WTC11 (cell line): ENCODE measurements around the gene DGLUCY. TPM values are rescaled to one million over a fixed set of nuclear protein-coding genes. Genes with fewer than 3 reads are reported as not detected.

Source experiments
- ATAC-seq: fragments of 200-7000 bp; cut with Tn5 transposase; 2 replicates; pipeline ENCODE4 v1.10.0; 2021; ENCODE audit warnings: mild to moderate bottlenecking, moderate library complexity
- CTCF ChIA-PET: fragments of 300-600 bp; sonication (Branson Sonifier 250); formaldehyde crosslinking; loops from one replicate; lab custom pipeline; 2021; ENCODE audit warnings: antibody characterized with exemption; lab: Charles Lee
- POLR2A ChIA-PET: fragments of 350-600 bp; sonication (Branson Sonifier 250); formaldehyde crosslinking; loops from one replicate; lab custom pipeline; 2021; ENCODE audit warnings: antibody characterized with exemption; lab: Charles Lee
- DNase-seq: peaks from one replicate; pipeline ENCODE4 v3.0.0; 2021; ENCODE audit warnings: low spot score
- H3K27ac Mint-ChIP-seq: 2 replicates; pipeline ENCODE4 v1.8.0; 2021; ENCODE audit warnings: mixed read lengths
- H3K27me3 Mint-ChIP-seq: 2 replicates; pipeline ENCODE4 v1.8.0; 2021; ENCODE audit warnings: low read depth, mild to moderate bottlenecking, moderate library complexity, mixed read lengths
- H3K36me3 Mint-ChIP-seq: 2 replicates; pipeline ENCODE4 v1.8.0; 2021; ENCODE audit warnings: mixed read lengths
- H3K4me1 Mint-ChIP-seq: 2 replicates; pipeline ENCODE4 v1.8.0; 2022; ENCODE audit warnings: mixed read lengths
- H3K4me3 Mint-ChIP-seq: 2 replicates; pipeline ENCODE4 v1.8.0; 2021; ENCODE audit warnings: mild to moderate bottlenecking, moderate library complexity, mixed read lengths
- H3K9me3 Mint-ChIP-seq: 2 replicates; pipeline ENCODE4 v1.8.0; 2021; ENCODE audit warnings: mixed read lengths
- ATF1 ChIP-seq: sonication (generic); formaldehyde crosslinking; IDR thresholded peaks from 2 replicates; pipeline ENCODE4 v1.8.1; 2023; ENCODE audit warnings: mild to moderate bottlenecking, moderate library complexity, missing genetic modification reagents
- ESRRA ChIP-seq: sonication (generic); formaldehyde crosslinking; IDR thresholded peaks from 2 replicates; pipeline ENCODE4 v1.8.1; 2022; ENCODE audit warnings: mild to moderate bottlenecking, missing genetic modification reagents, borderline replicate concordance
- GABPB1 ChIP-seq: sonication (generic); formaldehyde crosslinking; IDR thresholded peaks from 2 replicates; pipeline ENCODE4 v1.8.1; 2023; ENCODE audit warnings: mild to moderate bottlenecking, missing genetic modification reagents
- GRHL2 ChIP-seq: fragments of 250-450 bp; sonication (Bioruptor Pico); IDR thresholded peaks from 2 replicates; pipeline ENCODE4 v1.8.0; 2022; ENCODE audit warnings: mild to moderate bottlenecking, moderate library complexity; ENCODE audit not compliant: insufficient replicate concordance, severe bottlenecking
- JUN ChIP-seq: sonication (generic); formaldehyde crosslinking; IDR thresholded peaks from 2 replicates; pipeline ENCODE4 v1.8.0; 2023; ENCODE audit warnings: mild to moderate bottlenecking, missing genetic modification reagents
- NR3C1 ChIP-seq: sonication (generic); formaldehyde crosslinking; conservative IDR thresholded peaks from 2 replicates; pipeline ENCODE4 v1.8.1; 2023; ENCODE audit warnings: low read depth, mild to moderate bottlenecking, missing genetic modification reagents
- PRRX2 ChIP-seq: fragments of 250-450 bp; sonication (Bioruptor Pico); IDR thresholded peaks from 2 replicates; pipeline ENCODE4 v1.8.0; 2021; ENCODE audit warnings: mild to moderate bottlenecking
- RELA ChIP-seq: sonication (generic); formaldehyde crosslinking; IDR thresholded peaks from 2 replicates; pipeline ENCODE4 v1.8.1; 2022; ENCODE audit warnings: missing genetic modification reagents, mild to moderate bottlenecking, borderline replicate concordance
- RORB ChIP-seq: fragments of 250-450 bp; sonication (Bioruptor Pico); IDR thresholded peaks from 2 replicates; pipeline ENCODE4 v1.9.0; 2021; ENCODE audit warnings: mild to moderate bottlenecking
- SMAD4 ChIP-seq: sonication (generic); formaldehyde crosslinking; IDR thresholded peaks from 2 replicates; pipeline ENCODE4 v1.8.0; 2022; ENCODE audit warnings: mild to moderate bottlenecking, missing genetic modification reagents
- TEAD1 ChIP-seq: sonication (generic); formaldehyde crosslinking; IDR thresholded peaks from 2 replicates; pipeline ENCODE4 v1.8.0; 2022; ENCODE audit warnings: mild to moderate bottlenecking, missing genetic modification reagents
- TP53 ChIP-seq: sonication (generic); formaldehyde crosslinking; IDR thresholded peaks from 2 replicates; pipeline ENCODE4 v1.8.1; 2023; ENCODE audit warnings: mild to moderate bottlenecking, missing genetic modification reagents
- ZNF121 ChIP-seq: sonication (generic); formaldehyde crosslinking; IDR thresholded peaks from 2 replicates; pipeline ENCODE4 v1.8.0; 2023; ENCODE audit warnings: missing genetic modification reagents
- ZNF219 ChIP-seq: sonication (generic); formaldehyde crosslinking; IDR thresholded peaks from 2 replicates; pipeline ENCODE4 v1.8.0; 2023; ENCODE audit warnings: missing genetic modification reagents, mild to moderate bottlenecking, borderline replicate concordance
- ZNF416 ChIP-seq: fragments of 250-450 bp; sonication (Bioruptor Pico); IDR thresholded peaks from 2 replicates; pipeline ENCODE4 v1.9.0; 2021; ENCODE audit warnings: mild to moderate bottlenecking, inconsistent platforms
- total RNA-seq: library from RNA; stranded (reverse); gene quantifications from 3 replicates; pipeline ENCODE4 v1.2.3, GENCODE V29; 2021
- TF ChIP-seq, protein P1 (sequence below): sonication (generic); formaldehyde crosslinking; IDR thresholded peaks from 2 replicates; pipeline ENCODE4 v1.8.1; 2022; ENCODE audit warnings: mild to moderate bottlenecking, missing genetic modification reagents, moderate library complexity, borderline replicate concordance
- TF ChIP-seq, protein P2 (sequence below): fragments of 250-450 bp; sonication (Bioruptor Pico); IDR thresholded peaks from 2 replicates; pipeline ENCODE4 v2.1.2; 2022; ENCODE audit warnings: mild to moderate bottlenecking, moderate library complexity
- TF ChIP-seq, protein P3 (sequence below): sonication (generic); formaldehyde crosslinking; IDR thresholded peaks from 2 replicates; pipeline ENCODE4 v1.8.1; 2022; ENCODE audit warnings: mild to moderate bottlenecking, moderate library complexity, missing genetic modification reagents
- TF ChIP-seq, protein P4 (sequence below): fragments of 250-450 bp; sonication (Bioruptor Pico); IDR thresholded peaks from 2 replicates; pipeline ENCODE4 v1.9.0; 2021; ENCODE audit warnings: mild to moderate bottlenecking

The DGLUCY gene
- total RNA-seq, 1 experiment from 2014 or later = 35.4 TPM

DNA sequence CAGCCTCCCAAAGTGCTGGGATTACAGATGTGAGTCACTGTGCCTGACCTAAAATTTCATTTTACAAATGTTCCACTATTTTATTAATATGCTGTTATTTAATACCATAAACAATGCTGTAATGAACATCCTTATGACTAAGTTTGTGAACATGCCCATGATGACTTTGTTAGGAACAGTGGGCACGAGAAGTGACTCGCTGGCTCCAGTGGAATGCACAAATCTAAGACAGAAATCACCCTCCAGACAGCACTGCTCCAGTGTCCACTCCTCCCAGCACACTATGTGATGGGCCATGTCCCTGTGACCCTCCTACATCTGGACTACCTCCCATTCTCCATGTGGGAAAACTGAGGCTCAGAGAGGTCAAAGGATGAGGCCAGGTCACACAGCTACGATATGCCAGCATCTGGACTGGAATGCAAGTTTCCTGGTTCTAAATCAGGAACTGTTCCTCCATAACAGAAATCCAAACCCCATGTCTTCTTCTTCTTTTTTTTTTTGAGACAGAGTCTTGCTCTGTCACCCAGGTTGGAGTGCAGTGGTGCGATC is 72.7 kb downstream of the DGLUCY start:
- Mint-ChIP-seq H3K9me3 (no peaks in the 10 kb centered on the region), H3K27ac (no peak overlapping the region), H3K36me3 (peaks cover 9% of the 10 kb centered on the region), H3K4me1 (no peaks in the 10 kb centered on the region), H3K4me3 (no peak overlapping the region), H3K27me3 (no peaks in the 10 kb centered on the region)
- ChIA-PET CTCF (no interaction called here), POLR2A (no interaction called here)
- DNase-seq (no peak), ATAC-seq (no peak)
- TF ChIP-seq ESRRA = no peak

DNA sequence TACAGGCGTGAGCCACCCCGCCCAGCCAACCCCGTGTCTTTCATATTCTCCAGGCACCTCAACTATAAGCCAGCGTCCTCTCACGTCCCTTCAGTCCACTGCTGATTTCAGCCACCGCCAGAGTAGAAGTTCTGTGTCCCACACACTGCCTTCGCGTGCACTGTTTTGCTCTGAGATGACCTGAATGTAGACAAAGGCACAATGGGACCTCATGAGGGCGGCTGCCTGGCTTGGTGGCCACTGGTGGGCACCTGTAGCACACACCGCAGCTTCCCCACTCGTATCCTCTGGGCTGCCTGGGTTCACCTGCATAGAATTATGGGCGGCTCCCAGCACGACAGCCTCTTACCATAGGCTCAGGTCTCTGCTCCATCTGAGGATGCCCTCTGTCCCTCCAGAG is 73.4 kb downstream of the DGLUCY start:
- no peak for DNase-seq
- peaks cover 6% of the 10 kb centered on the region for H3K36me3 Mint-ChIP-seq
- POLR2A ChIA-PET = no interaction called here
- no peak overlapping the region for H3K4me3 Mint-ChIP-seq
- no peaks in the 10 kb centered on the region for H3K27me3 Mint-ChIP-seq
- H3K27ac Mint-ChIP-seq = no peak overlapping the region
- TF ChIP-seq, protein P1, sequence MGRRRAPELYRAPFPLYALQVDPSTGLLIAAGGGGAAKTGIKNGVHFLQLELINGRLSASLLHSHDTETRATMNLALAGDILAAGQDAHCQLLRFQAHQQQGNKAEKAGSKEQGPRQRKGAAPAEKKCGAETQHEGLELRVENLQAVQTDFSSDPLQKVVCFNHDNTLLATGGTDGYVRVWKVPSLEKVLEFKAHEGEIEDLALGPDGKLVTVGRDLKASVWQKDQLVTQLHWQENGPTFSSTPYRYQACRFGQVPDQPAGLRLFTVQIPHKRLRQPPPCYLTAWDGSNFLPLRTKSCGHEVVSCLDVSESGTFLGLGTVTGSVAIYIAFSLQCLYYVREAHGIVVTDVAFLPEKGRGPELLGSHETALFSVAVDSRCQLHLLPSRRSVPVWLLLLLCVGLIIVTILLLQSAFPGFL (CRISPR knock-in tag) = no peak
- TF ChIP-seq ESRRA (no peak), RELA (CRISPR knock-in tag) (no peak), ZNF416 (CRISPR knock-in tag) (no peak), ZNF219 (CRISPR knock-in tag) (no peak), GRHL2 (no peak)
- TF ChIP-seq, protein P2, sequence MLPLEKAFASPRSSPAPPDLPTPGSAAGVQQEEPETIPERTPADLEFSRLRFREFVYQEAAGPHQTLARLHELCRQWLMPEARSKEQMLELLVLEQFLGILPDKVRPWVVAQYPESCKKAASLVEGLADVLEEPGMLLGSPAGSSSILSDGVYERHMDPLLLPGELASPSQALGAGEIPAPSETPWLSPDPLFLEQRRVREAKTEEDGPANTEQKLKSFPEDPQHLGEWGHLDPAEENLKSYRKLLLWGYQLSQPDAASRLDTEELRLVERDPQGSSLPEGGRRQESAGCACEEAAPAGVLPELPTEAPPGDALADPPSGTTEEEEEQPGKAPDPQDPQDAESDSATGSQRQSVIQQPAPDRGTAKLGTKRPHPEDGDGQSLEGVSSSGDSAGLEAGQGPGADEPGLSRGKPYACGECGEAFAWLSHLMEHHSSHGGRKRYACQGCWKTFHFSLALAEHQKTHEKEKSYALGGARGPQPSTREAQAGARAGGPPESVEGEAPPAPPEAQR = no peak
- TF ChIP-seq, protein P3, sequence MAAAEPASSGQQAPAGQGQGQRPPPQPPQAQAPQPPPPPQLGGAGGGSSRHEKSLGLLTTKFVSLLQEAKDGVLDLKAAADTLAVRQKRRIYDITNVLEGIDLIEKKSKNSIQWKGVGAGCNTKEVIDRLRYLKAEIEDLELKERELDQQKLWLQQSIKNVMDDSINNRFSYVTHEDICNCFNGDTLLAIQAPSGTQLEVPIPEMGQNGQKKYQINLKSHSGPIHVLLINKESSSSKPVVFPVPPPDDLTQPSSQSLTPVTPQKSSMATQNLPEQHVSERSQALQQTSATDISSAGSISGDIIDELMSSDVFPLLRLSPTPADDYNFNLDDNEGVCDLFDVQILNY (CRISPR knock-in tag) = no peak
- TF ChIP-seq, protein P4, sequence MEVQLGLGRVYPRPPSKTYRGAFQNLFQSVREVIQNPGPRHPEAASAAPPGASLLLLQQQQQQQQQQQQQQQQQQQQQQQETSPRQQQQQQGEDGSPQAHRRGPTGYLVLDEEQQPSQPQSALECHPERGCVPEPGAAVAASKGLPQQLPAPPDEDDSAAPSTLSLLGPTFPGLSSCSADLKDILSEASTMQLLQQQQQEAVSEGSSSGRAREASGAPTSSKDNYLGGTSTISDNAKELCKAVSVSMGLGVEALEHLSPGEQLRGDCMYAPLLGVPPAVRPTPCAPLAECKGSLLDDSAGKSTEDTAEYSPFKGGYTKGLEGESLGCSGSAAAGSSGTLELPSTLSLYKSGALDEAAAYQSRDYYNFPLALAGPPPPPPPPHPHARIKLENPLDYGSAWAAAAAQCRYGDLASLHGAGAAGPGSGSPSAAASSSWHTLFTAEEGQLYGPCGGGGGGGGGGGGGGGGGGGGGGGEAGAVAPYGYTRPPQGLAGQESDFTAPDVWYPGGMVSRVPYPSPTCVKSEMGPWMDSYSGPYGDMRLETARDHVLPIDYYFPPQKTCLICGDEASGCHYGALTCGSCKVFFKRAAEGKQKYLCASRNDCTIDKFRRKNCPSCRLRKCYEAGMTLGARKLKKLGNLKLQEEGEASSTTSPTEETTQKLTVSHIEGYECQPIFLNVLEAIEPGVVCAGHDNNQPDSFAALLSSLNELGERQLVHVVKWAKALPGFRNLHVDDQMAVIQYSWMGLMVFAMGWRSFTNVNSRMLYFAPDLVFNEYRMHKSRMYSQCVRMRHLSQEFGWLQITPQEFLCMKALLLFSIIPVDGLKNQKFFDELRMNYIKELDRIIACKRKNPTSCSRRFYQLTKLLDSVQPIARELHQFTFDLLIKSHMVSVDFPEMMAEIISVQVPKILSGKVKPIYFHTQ = no peak
- no peaks in the 10 kb centered on the region for H3K4me1 Mint-ChIP-seq
- no peaks in the 10 kb centered on the region for H3K9me3 Mint-ChIP-seq
- no peak for ATAC-seq
- CTCF ChIA-PET = interaction anchor here (1.2 to 1.3 kb wide), 2 partner anchors 10 to 14 kb away, joined by 3 to 4 read pairs; no protein-coding TSS in a partner anchor

DNA sequence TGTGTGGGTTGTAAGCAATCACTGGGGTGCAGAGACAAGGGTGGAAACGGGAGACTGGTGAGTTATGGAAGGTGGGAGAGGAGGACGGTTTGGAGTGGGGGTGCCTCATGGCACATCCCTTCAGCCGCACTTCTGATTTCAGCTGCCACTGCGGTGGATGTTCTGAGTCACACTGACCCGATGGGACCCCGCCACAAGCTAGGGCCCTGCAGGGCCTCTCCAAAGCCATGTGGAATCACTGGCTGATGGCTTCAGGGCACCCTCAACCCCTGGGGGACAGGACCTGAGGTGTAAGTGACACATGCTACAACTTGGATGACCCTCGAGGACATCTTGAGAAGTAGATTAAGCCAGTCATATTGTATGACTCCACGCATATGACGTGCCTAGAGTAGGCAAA is 77.0 kb downstream of the DGLUCY start:
- H3K4me1 Mint-ChIP-seq = no peaks in the 10 kb centered on the region
- no peak overlapping the region for H3K27ac Mint-ChIP-seq
- TF ChIP-seq JUN (CRISPR knock-in tag) = no peak
- TF ChIP-seq PRRX2 = no peak
- no peak for TF ChIP-seq RELA (CRISPR knock-in tag)
- no peak for TF ChIP-seq GABPB1
- TF ChIP-seq NR3C1 (CRISPR knock-in tag) = no peak
- TF ChIP-seq RORB (CRISPR knock-in tag) = no peak
- no peak for TF ChIP-seq TP53 (CRISPR knock-in tag)
- no peak for TF ChIP-seq TEAD1 (CRISPR knock-in tag)
- no peak for TF ChIP-seq ZNF121 (CRISPR knock-in tag)
- no peak for TF ChIP-seq ATF1 (CRISPR knock-in tag)
- no peak for TF ChIP-seq SMAD4 (CRISPR knock-in tag)
- H3K36me3 Mint-ChIP-seq = peaks cover 6% of the 10 kb centered on the region
- POLR2A ChIA-PET = no interaction called here
- no peaks in the 10 kb centered on the region for H3K9me3 Mint-ChIP-seq
- no peak overlapping the region for H3K4me3 Mint-ChIP-seq
- no peak for ATAC-seq
- DNase-seq = no peak
- CTCF ChIA-PET = no interaction called here
- no peaks in the 10 kb centered on the region for H3K27me3 Mint-ChIP-seq
